H9 (cell line): ENCODE measurements around the gene DPYSL3. TPM values are rescaled to one million over a fixed set of nuclear protein-coding genes. Genes with fewer than 3 reads are reported as not detected.

Experiments
- DNase-seq: peaks from one replicate; pipeline ENCODE4 v3.0.0-alpha.2; 2017
- H2AFZ ChIP-seq: one replicate; pipeline ENCODE4 v1.6.1; 2013; ENCODE audit warnings: mild to moderate bottlenecking, low read length, control low read depth, moderate library complexity
- H2AK5ac ChIP-seq: 2 replicates; pipeline ENCODE4 v1.6.1; 2013; ENCODE audit warnings: low read length, control low read depth, mixed read lengths; ENCODE audit not compliant: insufficient read length
- H2BK120ac ChIP-seq: one replicate; pipeline ENCODE4 v1.6.1; 2013; ENCODE audit warnings: low read depth, mild to moderate bottlenecking, low read length, control low read depth, inconsistent platforms; ENCODE audit not compliant: poor library complexity, severe bottlenecking
- H2BK12ac ChIP-seq: 2 replicates; pipeline ENCODE4 v1.6.1; 2013; ENCODE audit warnings: low read length, control low read depth, mixed read lengths, low read depth; ENCODE audit not compliant: insufficient read length
- H2BK15ac ChIP-seq: 2 replicates; pipeline ENCODE4 v1.6.1; 2013; ENCODE audit warnings: low read depth, low read length, control low read depth
- H2BK20ac ChIP-seq: one replicate; pipeline ENCODE4 v1.6.1; 2013; ENCODE audit warnings: low read depth, mild to moderate bottlenecking, low read length, control low read depth, inconsistent platforms; ENCODE audit not compliant: poor library complexity, severe bottlenecking
- H2BK5ac ChIP-seq: 2 replicates; pipeline ENCODE4 v1.6.1; 2013; ENCODE audit warnings: low read length, control low read depth, mixed read lengths; ENCODE audit not compliant: insufficient read length
- H3K14ac ChIP-seq: 2 replicates; pipeline ENCODE4 v1.6.1; 2013; ENCODE audit warnings: low read length, control low read depth; ENCODE audit not compliant: insufficient read depth
- H3K18ac ChIP-seq: 2 replicates; pipeline ENCODE4 v1.6.1; 2013; ENCODE audit warnings: low read depth, mild to moderate bottlenecking, mixed read lengths, low read length, control low read depth; ENCODE audit not compliant: insufficient read length
- H3K23ac ChIP-seq: 2 replicates; pipeline ENCODE4 v1.6.1; 2013; ENCODE audit warnings: low read length, control low read depth, mixed read lengths, low read depth; ENCODE audit not compliant: insufficient read length
- H3K23me2 ChIP-seq: 2 replicates; pipeline ENCODE4 v1.6.1; 2013; ENCODE audit warnings: low read depth, mild to moderate bottlenecking, mixed read lengths, low read length, control low read depth; ENCODE audit not compliant: insufficient read length, poor library complexity, severe bottlenecking
- H3K27ac ChIP-seq: 2 replicates; pipeline ENCODE4 v1.5.1; 2013; ENCODE audit warnings: low read length, control low read depth, mixed read lengths, low read depth; ENCODE audit not compliant: insufficient read length
- H3K27me3 ChIP-seq: 2 replicates; pipeline ENCODE4 v1.6.1; 2013; ENCODE audit warnings: low read length, control low read depth, inconsistent platforms; ENCODE audit not compliant: insufficient read depth
- H3K4ac ChIP-seq: 2 replicates; pipeline ENCODE4 v1.6.1; 2013; ENCODE audit warnings: low read depth, mild to moderate bottlenecking, control low read depth, inconsistent platforms, low read length, moderate library complexity
- H3K4me1 ChIP-seq: 2 replicates; pipeline ENCODE4 v1.6.1; 2013; ENCODE audit warnings: low read length, control low read depth, inconsistent platforms; ENCODE audit not compliant: insufficient read depth
- H3K4me2 ChIP-seq: 2 replicates; pipeline ENCODE4 v1.6.1; 2013; ENCODE audit warnings: low read length, control low read depth, mixed read lengths; ENCODE audit not compliant: insufficient read length, insufficient read depth
- H3K56ac ChIP-seq: 2 replicates; pipeline ENCODE4 v1.6.1; 2013; ENCODE audit warnings: low read depth, mild to moderate bottlenecking, mixed read lengths, low read length, control low read depth; ENCODE audit not compliant: insufficient read length
- H3K79me1 ChIP-seq: 2 replicates; pipeline ENCODE4 v1.6.1; 2013; ENCODE audit warnings: low read depth, mild to moderate bottlenecking, moderate library complexity, low read length, control low read depth, inconsistent platforms; ENCODE audit not compliant: insufficient read depth, poor library complexity, severe bottlenecking
- H3K79me2 ChIP-seq: 2 replicates; pipeline ENCODE4 v1.6.1; 2013; ENCODE audit warnings: low read length, control low read depth, inconsistent platforms; ENCODE audit not compliant: insufficient read depth
- H3K9ac ChIP-seq: 2 replicates; pipeline ENCODE4 v1.6.1; 2013; ENCODE audit warnings: low read length, control low read depth, mixed read lengths; ENCODE audit not compliant: insufficient read length; ENCODE audit errors: extremely low read depth
- H3K9me3 ChIP-seq: one replicate; pipeline ENCODE4 v1.6.1; 2013; ENCODE audit warnings: low read depth, low read length, inconsistent platforms; ENCODE audit not compliant: control insufficient read depth
- H3T11ph ChIP-seq: one replicate; pipeline ENCODE4 v1.6.1; 2013; ENCODE audit warnings: mild to moderate bottlenecking, low read length, control low read depth, inconsistent platforms
- H4K20me1 ChIP-seq: one replicate; pipeline ENCODE4 v1.6.1; 2013; ENCODE audit not compliant: control insufficient read depth, insufficient read length, insufficient read depth
- H4K5ac ChIP-seq: 2 replicates; pipeline ENCODE4 v1.6.1; 2013; ENCODE audit warnings: low read depth, mild to moderate bottlenecking, mixed read lengths, low read length, control low read depth; ENCODE audit not compliant: insufficient read length
- H4K8ac ChIP-seq: replicated peaks from 2 replicates; pipeline ENCODE4 v1.6.1; 2013; ENCODE audit warnings: low read length, control low read depth, mixed read lengths, low read depth; ENCODE audit not compliant: insufficient read length
- H4K91ac ChIP-seq: 2 replicates; pipeline ENCODE4 v1.6.1; 2013; ENCODE audit warnings: low read depth, mild to moderate bottlenecking, moderate library complexity, mixed read lengths, low read length, control low read depth; ENCODE audit not compliant: insufficient read length
- H3K27ac Mint-ChIP-seq, 3 experiments: 2 replicates in 2 of 3; 3 replicates in 1 of 3; pipeline ENCODE4 v1.8.0; 2020 to 2021; ENCODE audit warnings: mixed read lengths in 3 of 3, mild to moderate bottlenecking in 1 of 3, moderate library complexity in 1 of 3
- H3K27me3 Mint-ChIP-seq: 2 replicates; pipeline ENCODE4 v1.8.0; 2021; ENCODE audit warnings: low read depth, mild to moderate bottlenecking, moderate library complexity, mixed read lengths
- H3K36me3 Mint-ChIP-seq, 3 experiments: 2 replicates in 2 of 3; 3 replicates in 1 of 3; pipeline ENCODE4 v1.8.0; 2020 to 2021; ENCODE audit warnings: low read depth in 3 of 3, mixed read lengths in 3 of 3; ENCODE audit not compliant: insufficient read depth in 1 of 3
- H3K4me1 Mint-ChIP-seq, 2 experiments: 2 replicates each; pipeline ENCODE4 v1.8.0; 2020; ENCODE audit warnings: mixed read lengths in 2 of 2
- H3K4me3 Mint-ChIP-seq, 2 experiments: 2 replicates in 1 of 2; 3 replicates in 1 of 2; pipeline ENCODE4 v1.8.0; 2020 to 2021; ENCODE audit warnings: mild to moderate bottlenecking in 2 of 2, mixed read lengths in 2 of 2, moderate library complexity in 1 of 2
- H3K9me3 Mint-ChIP-seq, 2 experiments: 2 replicates in 1 of 2; 3 replicates in 1 of 2; pipeline ENCODE4 v1.8.0; 2020; ENCODE audit warnings: mild to moderate bottlenecking in 2 of 2, mixed read lengths in 2 of 2, moderate library complexity in 1 of 2
- WGBS: extraction: QIAGEN DNeasy Blood & Tissue Kit; methylation state at CpG from one replicate; pipeline ENCODE4 v1.1.7; 2013; ENCODE audit warnings: missing lambda C conversion rate, low lambda C conversion rate, mixed read lengths; ENCODE audit not compliant: insufficient read length; ENCODE audit errors: extremely low coverage; 5-methylcytosine and 5-hydroxymethylcytosine counted together
- total RNA-seq: library from RNA; stranded (reverse); gene quantifications from 2 replicates; pipeline ENCODE4 v1.2.1, GENCODE V29; 2021
- TF ChIP-seq, protein P1 (sequence below): fragments of 200-600 bp; sonication (generic); conservative IDR thresholded peaks from 3 replicates; pipeline ENCODE4 v1.8.0; 2021; ENCODE audit warnings: antibody characterized with exemption, mild to moderate bottlenecking

DPYSL3 gene
- total RNA-seq, 1 experiment from 2014 or later, result 515 TPM

DNA sequence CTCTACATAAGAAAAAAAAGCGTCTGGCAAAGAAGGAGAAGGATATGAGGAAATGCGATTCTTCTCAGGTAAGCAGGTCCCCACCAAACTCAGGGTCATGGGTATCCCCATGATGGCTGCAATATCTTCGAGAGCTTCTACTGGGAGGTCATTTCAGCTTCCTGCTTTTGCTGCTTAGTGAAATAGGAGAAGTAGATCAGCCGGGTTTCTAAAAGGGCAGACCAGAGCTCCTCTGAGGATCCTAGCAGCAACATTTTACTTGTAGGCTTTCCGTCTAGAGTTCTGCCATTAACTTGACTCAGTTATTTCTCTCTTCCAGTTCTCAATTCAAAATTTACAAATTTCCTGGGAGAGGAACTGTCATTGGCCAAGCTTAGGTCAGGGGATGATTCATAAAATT is 134.7 kb downstream of the DPYSL3 start:
- Histone ChIP-seq H4K8ac (no peak overlapping the region), H2BK20ac (no peak overlapping the region), H2BK5ac (no peak overlapping the region), H3K56ac (no peak overlapping the region), H3K23ac (no peak overlapping the region), H3K4ac (no peak overlapping the region), H3K4me2 (no peak overlapping the region), H3T11ph (no peak overlapping the region), H2BK12ac (no peak overlapping the region), H3K14ac (no peak overlapping the region), H4K5ac (no peak overlapping the region), H3K9ac (no peak overlapping the region), H4K91ac (no peak overlapping the region), H2AFZ (no peak overlapping the region), H2BK15ac (no peak overlapping the region), H3K79me1 (no peaks in the 10 kb centered on the region), H3K18ac (no peak overlapping the region), H3K9me3 (no peaks in the 10 kb centered on the region), H3K79me2 (no peaks in the 10 kb centered on the region), H2AK5ac (no peak overlapping the region), H3K4me1 (no peaks in the 10 kb centered on the region), H2BK120ac (no peak overlapping the region), H4K20me1 (no peaks in the 10 kb centered on the region), H3K23me2 (no peaks in the 10 kb centered on the region), H3K27ac (no peak overlapping the region), H3K27me3 (no peaks in the 10 kb centered on the region)
- Mint-ChIP-seq H3K4me1 (peaks cover 1 to 5% of the 10 kb centered on the region in 2 experiments; a peak in 3 of 4 replicates), H3K9me3 (peaks cover 12 to 17% of the 10 kb centered on the region in 2 experiments), H3K27me3 (no peaks in the 10 kb centered on the region), H3K36me3 (peaks cover 6 to 19% (median 7%) of the 10 kb centered on the region in 3 experiments), H3K27ac (no peak overlapping the region), H3K4me3 (no peak overlapping the region)
- TF ChIP-seq, protein P1, sequence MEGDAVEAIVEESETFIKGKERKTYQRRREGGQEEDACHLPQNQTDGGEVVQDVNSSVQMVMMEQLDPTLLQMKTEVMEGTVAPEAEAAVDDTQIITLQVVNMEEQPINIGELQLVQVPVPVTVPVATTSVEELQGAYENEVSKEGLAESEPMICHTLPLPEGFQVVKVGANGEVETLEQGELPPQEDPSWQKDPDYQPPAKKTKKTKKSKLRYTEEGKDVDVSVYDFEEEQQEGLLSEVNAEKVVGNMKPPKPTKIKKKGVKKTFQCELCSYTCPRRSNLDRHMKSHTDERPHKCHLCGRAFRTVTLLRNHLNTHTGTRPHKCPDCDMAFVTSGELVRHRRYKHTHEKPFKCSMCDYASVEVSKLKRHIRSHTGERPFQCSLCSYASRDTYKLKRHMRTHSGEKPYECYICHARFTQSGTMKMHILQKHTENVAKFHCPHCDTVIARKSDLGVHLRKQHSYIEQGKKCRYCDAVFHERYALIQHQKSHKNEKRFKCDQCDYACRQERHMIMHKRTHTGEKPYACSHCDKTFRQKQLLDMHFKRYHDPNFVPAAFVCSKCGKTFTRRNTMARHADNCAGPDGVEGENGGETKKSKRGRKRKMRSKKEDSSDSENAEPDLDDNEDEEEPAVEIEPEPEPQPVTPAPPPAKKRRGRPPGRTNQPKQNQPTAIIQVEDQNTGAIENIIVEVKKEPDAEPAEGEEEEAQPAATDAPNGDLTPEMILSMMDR, result no peak
- WGBS, result no CpG with 5 or more reads among the region's 5 CpGs
- DNase-seq, result no peak
